GM21447 (cell line): ENCODE results near the gene SZT2.
"Not testable (repeated sequence)": the region's sequence is repeated elsewhere in the genome, so short reads cannot be mapped to it uniquely, and the experiment has no call there.

ENCODE experiments used
- ATAC-seq: cut with Tn5 transposase; IDR thresholded peaks from one replicate; pipeline ENCODE4 v1.9.1; 2021; ENCODE audit not compliant: unreplicated experiment

Gene SZT2

DNA sequence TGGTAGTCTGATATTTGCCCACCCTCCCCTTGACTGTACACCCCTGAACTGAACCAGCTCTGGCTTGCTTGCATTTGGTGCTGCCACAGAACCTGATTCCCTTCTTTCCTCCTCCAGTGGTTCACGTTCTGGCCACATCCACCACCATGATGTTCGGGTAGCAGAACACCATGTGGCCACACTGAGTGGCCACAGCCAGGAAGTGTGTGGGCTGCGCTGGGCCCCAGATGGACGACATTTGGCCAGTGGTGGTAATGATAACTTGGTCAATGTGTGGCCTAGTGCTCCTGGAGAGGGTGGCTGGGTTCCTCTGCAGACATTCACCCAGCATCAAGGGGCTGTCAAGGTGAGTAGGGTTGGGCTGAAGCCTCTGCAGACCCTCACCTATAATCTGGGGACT is 29.1 kb upstream of the SZT2 start:
- ATAC-seq: no peak

DNA sequence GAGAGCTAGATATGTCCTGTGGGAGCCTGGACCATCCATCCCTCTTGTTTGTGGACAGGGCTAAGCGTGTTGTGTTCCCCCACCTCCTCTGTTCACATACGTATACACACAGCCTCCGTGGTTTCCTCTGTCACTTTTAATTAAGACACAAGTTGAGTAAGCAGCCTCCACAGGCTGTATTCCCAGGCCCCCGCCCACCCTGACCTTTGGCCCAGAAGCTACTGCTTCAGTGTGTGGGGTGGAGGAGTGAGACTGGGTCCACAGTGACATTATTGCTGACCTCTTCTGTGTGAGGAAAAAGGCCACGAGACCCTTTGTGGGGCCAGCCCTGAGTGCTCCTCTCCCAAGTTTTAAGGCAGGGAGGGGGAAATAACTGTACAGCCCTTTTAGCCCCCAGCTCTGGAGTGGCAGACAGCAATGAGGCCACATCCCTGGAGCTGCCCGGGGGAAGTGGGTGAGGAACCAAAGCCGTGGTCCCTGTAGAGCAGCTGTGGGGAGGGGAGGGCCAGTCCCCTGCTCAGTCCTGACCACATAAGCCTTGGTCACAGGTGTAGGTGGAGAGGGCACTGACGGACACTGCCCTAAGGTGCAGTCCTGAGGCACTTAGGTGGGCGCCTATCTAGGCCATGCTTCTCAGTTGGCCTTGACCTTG is 26.3 kb upstream of the SZT2 start:
- ATAC-seq: no peak

DNA sequence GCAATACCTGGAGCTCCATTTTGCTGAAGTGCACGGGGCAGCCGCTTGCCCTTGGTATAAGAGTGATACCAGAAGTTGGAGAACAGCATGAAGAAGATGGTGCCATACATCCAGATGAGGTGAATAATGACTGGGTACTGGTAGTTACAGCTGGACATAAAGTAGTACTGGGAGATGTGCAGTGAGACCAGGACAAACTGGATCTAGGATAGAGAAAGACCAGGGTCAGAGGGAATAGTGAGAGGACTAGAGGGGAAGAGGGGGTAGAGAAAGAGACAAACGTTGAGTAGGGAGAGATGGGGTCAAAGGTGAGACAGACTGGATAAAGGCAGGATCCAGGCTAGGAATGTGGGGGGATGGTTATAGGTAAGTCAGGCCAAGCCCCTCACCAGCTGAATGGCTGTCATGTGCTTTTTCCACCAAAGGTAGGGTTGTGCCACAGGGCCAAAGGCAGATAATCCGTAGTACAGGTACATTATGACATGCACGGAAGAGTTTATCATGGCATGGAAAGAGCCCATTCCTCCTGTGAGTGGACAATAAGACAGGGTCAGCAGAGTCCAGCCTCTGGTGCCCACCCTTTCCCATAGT is 25.7 kb upstream of the SZT2 start:
- no peak for ATAC-seq

DNA sequence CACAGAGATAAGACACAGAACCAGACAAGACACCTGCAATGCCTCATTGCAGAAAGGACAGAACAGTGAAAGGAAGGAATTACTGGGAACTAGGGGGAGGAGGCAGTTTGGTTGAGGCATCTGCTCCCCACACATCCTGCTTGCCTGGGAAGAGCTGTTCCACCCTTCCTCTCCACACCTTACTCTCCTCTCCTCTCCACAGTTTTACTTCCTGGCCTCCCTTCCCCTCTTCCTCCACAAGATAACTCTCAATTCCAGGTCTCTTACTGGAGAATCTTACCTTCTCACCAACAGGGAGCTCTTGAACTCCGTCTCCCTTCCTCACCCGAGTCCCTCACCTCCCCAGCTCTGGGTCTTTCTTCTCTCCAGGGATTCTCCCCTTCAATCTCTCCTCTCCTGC is 24.0 kb upstream of the SZT2 start:
- ATAC-seq: no peak

DNA sequence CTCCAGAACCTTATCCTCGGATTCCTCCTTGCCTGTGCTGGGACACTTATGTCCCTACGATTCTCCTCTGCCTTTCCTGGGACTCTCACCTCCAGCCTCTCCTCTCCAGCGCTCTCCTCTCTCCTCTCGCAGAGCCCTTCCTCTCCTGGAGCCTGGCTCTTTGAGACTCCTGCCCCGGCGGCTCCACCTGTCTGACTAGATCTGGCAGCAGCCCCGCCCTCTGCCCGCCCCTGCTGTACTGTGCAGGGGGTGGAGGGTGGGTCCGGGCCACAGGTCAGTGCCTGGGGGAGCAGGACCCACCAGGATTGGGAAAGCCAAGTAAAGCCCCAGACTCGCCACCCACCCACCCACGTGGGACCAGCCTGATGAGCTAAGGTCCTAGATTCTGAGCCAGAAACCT is 23.5 kb upstream of the SZT2 start:
- no peak for ATAC-seq

DNA sequence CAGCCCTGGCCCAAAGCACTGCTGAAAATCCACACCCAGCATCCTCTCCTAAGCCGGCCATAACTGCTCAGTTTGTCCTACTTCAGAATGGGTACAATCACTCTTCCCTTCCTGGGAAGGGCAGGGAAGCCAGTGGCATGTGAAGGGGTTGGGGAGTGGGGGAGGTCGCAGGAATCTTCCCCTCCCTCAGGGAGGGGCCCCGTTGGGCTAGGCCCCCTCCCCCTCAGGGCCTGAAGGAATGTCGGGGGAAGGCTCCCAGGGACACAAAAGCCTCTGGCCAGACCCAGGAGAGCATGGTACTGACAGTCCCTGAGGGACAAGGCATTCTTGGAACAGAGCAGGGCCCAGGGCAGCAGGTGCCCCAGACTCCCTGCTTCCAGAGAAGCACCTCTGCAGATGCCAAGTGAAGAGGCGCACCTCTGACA is 23.1 kb upstream of the SZT2 start:
- no peak for ATAC-seq

DNA sequence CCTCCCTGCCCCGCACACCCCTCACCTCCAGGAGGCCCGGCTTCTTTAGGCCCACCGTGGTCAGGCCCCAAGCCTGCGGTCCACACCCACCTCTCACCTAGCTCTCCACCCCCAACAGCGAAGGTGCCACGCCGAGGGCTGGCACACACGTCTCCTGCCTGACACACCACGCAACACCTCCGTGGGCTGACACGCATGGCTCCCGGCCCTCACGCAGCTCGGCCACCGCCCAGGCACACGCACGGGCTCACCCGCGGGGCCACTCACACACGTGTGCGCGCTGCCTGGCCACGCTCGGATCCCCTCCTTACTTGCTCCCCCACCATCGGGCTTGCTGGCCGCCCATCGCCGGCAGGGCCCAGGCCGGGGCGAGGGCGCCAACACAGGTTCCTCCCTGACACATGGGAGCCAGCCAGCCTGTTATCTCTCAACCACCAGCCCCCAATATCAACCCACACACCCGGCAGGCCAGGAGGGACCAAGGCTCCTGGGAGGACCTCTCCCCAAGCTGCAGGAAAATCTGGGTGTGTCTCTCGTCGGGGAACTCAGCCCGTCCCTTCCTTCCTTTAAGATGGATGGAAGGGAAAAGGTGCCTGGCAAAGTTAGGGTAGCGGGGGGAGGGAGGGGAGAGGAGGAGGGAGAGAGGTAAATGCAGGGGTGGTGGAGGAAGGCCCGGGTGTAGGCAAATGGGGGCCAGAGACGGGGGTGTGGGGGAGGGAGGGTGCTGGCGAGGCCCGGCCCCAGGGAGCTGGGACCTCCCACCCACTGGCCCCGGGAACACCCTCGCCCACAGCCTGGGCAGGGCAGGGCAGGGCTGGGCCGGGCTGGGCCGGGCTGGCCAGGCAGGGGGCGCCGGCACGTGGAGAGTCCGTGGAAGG is 22.4 kb upstream of the SZT2 start:
- ATAC-seq: peak; percentile 30

DNA sequence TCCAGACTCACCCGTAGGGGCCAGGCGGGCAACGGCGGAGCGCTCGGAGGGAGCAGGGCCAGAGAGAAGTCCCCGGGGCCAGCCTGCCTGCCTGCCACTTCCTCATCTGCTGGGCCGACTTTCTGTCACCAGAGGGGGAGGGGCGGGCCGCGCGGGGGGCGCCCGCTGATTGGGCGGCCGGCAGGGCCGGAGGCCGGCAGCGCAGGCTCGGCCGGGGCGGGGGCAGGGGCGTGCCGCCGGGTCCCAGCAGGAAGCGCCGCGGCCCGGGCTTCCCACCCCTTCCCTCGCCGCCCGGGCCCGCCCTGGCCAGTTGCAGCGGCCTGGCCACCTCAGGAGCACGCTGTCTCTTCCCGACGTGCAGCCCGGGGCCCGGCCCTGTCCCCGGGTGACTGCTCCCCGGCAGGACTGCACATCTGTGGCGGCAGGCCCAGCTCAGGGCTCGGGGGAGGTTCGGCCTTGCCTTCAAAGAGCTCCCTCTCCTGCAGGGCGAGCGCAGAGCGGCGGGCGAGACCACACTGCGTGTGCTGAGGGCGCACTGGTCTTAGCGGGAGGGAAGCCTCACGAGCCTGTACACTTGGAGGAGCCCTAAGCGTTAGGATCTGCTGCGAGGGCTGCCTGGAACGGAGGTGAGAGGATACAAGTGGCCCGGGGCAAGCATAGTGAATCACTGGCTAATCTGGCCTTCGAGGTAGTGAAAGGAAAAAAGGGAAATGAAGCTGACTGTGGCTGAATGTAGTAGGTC is 21.6 kb upstream of the SZT2 start, which contains the start of gene ELOVL1:
Gene ELOVL1 (minus strand): TSS at position 108 of the 742 bp plus-strand sequence. CDS start 2,402 bp downstream, outside the sequence.
- ATAC-seq: peak; percentile 70

DNA sequence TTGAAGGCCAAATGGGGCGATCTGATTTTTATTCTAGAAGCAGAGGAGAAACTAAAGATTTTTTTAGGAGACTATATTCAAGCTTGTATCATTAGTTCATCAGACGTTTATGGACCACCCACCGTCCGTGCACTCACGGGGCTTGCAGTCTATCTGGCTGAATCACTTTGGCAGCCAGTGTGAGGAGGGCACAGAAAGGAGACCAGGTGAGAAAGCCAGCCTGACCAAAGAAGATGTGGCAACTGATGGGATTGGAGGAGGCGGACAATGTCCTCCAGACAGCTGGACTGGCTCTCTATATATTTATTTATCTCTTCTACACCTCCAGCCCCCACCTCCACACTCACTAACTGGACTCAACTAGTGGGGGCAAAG is 21.1 kb upstream of the SZT2 start:
- peak; percentile 1 for ATAC-seq

DNA sequence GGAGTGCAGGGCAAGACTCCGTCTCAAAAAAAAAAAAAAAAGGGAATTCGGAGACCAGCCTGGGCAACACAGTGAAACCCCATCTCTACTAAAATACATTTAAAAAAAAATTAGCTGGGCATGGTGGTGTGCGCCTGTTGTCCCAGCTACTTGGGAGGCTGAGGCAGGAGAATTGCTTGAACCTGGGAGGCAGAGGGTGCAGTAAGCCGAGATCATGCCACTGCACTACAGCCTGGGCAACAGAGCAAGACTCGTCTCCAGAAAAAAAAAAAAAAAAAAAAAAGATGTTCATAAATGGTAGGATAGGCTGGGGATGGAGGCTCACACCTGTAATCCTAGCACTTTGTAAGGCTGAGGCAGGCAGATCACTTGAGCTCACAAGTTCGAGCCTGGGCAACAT is 19.9 kb upstream of the SZT2 start:
- ATAC-seq: not testable (repeated sequence)

DNA sequence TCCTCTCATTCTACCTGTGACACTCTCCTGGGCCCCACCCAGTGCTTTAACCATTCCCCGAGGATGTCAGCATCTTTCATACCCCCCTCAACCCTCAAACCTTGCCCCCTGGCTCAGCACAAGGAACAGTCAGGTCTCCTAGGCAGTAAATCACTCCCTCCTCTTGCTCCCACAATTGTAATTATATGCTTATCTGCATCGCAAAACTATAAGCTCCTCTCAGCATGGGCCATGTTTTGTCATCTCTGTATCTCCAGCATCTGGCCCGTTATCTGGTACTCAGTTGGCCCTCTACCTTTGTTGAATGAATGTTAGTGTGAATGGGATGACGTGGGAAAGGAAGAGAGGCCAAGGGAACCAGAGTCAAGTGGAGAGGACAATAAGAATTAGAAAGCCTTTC is 19.1 kb upstream of the SZT2 start:
- no peak for ATAC-seq

DNA sequence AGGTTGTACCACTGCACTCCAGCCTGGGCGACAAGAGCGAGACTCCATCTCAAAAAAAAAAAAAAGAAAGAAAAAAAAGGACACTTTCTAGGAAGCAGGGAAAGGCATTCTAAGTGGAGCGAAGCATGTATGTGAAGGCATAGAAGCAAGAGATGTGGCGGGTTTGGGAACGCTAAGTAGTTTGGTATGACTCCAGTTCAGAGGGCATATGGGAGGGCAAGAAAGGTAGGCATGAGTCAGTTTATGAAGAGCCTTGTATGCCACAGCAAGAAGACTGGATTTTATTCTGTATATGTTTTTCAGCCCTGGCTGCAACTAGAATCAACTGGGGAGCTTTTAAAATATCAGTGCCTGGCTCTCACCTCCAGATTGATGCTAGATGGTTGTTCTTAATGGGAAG is 17.5 kb upstream of the SZT2 start:
- ATAC-seq: no peak

DNA sequence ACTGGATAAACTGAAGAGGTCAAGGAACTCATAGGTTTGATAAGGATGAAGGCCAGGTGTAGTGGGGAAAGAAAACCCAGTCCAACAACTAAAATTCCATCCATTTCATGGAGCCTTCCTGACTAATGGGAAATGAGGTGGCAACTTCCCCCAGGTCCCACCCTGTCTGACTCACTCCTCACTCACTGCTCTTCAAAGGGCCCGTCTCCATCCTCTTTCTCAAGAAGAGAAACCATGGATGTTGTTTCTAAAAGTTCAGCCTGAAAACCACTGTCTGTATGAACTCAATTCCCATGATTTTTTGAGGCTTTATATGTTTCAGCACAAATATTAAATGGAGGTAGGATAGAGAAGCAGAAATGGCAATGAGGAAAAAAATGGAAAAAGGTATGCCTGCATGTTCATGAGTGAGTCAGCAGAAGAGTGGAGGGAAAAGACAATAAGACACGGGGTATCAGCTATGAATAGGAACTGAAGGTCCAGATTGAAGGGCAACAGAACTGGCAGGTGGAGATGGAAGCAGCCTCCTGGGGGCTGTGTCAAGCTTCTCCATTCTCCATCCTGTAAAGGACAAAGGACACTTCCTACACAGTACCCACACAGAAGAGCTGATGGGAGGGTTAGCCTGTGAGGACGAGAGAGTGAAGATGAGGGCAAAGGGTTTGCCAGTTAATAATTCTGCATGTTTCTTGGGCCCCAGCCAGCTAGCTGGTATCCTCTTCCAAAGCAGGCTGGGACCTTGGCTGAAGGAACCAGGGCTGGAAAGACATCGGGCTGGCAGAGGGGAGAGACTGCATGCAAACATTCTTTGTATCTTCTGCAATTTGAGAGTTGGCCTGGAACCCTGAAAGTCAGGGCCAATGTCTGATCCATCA is 16.4 kb upstream of the SZT2 start:
- no peak for ATAC-seq

DNA sequence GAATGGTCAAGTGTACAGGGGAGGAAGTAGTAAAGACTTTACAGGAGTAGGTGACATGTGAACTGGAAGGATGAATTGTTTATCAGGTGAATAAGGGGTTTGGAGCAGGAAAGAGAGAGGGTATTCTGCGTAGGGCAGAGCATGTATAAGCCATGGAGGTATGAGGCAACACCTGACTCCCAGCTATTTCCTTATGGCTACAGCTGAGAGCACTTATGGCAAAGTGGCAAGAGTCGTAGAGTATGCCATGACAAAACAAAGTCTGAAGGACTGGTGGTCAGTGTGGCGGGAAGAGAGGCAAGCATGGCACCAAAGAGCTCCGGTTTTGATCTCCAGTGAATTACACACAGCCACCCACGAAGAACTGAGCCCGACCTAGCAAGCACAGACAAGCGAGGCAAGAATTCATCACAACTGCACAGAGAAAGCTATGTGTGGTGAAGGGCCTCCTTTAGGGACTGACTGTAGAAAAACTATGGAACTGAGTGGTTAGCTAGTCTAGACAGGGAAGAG is 12.9 kb upstream of the SZT2 start:
- ATAC-seq: no peak

DNA sequence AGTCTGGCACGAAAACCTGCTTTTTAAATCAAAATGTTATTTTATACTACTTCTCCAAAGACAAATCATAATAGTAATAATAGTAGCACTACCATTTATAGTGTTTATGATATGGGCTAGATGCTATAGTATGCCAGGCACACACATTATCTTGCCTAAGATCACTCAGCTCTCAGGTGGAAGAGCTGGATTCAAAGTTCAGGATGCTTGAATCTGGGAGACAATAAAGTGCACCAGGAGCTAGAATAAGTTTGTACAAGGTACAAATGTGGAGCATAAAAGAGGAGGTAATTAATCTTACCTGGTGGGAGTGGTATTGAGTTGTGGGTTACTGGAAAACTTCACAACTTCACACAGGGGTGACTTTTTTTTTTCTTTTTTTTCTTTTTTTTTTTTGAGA is 11.9 kb upstream of the SZT2 start:
- ATAC-seq: no peak

DNA sequence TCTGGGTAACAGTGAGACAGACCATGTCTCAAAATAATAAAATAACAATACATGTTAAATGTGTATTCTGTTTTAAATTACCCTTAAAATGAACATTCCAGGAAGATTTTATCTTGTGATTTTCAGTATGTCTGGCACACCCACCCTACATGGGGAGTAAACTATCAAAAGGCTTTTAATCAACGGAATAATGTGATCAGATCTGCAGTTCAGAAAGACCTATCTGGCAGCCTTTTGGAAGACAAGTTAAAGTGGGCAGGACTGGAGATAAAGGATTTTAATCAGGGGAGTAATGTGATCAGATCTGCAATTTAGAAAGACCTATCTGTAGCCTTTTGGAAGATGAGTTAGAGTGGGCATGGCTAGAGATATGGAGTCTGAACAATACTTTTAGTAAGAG is 10.2 kb upstream of the SZT2 start:
- ATAC-seq: no peak

DNA sequence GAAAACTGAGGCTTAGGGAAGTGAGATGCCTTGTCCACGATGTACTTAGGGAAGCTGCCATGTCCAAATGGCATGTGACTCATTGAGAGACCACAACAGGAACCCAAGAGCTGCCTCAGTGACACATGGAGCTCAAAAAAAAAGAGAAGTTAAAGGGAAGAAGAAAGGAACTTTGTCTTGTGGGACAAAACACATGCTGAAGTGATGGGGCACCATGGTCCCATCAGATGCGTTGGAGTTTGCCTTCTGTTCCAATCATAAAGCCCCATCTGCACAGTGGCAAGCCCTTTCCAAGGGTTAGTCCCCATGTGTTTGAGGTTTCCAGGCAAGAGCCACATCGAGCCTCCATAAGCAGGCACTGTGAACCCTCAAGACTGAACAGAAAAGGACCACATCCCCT is 8.1 kb upstream of the SZT2 start:
- no peak for ATAC-seq

DNA sequence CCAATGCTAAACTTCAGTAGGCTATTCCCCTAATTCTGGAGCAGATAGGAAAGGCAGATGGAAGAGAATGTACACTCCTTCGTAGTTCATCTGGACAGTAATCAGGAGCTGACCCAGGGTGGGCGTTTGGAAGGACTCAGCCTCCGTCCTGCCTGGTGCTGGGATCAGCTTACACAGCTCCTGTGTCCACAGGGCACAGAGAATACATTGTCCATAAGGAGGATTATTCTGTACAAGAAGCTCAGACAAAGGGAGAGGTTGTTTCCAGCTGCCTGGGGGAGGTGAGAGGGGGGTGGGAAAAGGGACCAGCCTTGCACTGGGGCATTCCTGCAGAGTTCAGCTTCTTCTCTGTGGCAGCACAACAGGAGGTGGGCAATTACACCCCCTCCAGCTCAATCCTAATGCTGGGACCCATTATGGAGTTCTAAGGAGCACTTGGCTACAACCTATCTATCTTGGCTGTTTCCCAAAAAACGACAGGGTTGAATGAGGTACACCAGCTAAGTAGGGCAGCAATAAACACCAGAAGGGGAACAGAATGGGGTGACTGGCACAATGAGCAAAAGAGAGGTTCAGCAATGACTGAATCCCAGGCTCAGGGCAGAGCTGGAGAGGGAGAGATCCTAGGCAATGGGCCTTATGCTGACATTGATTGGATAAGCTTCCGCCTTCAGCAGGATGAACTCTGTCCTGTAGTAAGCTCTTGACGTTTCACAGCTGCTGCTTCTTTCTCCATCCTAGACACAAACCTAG is 7.5 kb upstream of the SZT2 start:
- ATAC-seq: no peak

DNA sequence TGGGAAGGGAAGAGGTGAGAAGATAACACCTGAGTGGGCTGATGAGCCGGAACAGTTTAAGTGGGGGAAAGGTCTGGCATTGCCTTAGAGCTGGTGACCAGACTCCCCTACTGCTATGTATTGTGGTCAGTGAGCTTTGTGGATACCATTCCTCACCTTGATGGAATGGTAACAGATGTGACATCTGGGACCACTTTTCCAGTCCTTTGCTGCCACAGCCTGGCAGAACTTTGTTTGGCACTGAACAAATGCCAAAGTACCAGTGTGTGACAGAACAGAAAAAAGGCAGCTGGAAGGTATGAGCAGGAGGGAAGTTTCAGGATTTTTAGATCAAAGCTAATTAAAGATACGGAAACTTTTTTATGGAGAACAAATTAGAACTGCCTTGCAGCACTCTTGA is 6.2 kb upstream of the SZT2 start:
- ATAC-seq: no peak

DNA sequence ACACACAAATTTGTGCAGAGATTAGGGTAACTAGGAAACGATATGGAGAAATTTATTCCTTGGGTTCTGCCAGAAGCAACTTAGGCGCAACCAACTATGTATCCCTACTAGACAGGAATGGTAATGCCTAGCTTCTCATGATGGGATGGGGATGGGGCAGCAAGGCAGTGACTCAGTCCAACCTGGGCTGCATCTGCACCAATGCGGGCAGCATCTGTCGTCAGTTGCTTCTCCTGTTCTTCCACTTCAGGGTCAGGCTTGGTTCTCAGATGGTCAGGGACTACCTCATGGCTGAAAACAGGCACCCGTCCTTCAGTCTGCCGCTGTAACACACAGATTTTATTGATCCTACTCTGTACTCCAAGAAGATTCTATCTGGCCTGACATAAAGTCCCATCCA is 3.0 kb upstream of the SZT2 start:
- ATAC-seq: no peak
